Skin of body (tissue), 3 donors: Measurements from ENCODE around the gene RFC2. TPM values are rescaled to one million over a fixed set of nuclear protein-coding genes. Genes with fewer than 3 reads are reported as not detected.

ENCODE experiments used
- DNase-seq: peaks from one replicate; lab custom pipeline; 2025; lab: John Stamatoyannopoulos, UW
- small RNA-seq: library from RNA; depleted of rRNA; stranded (forward); fragments of <200 nt; gene quantifications from one replicate; pipeline ENCODE3, GENCODE V24; 2014; ENCODE audit warnings: low replicate concordance
- total RNA-seq: library from RNA; depleted of rRNA; stranded (reverse); fragments of >200 nt; gene quantifications from one replicate; pipeline ENCODE4 v1.2.3, GENCODE V29; 2014

RFC2 gene
- total RNA-seq, 1 donor from 2014 or later = 17.0 TPM

DNA sequence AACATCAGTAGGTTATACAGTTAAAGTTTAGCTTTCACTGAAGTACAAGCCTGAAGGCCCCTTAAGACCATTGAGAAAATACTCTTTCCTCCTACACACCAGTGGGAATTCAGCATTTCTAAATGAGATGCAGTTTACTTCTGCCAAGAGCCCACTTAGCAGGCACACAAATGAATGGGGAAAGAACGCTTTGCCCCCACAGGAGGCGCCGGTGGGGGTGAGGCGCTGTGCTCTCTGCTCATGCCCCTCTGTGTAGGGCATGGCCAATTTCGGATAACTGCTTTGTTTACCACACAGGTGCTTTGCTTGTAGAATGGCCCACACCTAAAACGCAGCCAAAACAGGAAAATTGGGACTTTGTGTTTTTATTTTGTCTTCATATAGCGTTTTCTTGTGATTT is 60.3 kb downstream of the RFC2 start:
- no peak for DNase-seq

- no peak for DNase-seq
These were observed 61.1 kb downstream of the RFC2 start for GRCh38 chr7:74193054-74193453.

DNA sequence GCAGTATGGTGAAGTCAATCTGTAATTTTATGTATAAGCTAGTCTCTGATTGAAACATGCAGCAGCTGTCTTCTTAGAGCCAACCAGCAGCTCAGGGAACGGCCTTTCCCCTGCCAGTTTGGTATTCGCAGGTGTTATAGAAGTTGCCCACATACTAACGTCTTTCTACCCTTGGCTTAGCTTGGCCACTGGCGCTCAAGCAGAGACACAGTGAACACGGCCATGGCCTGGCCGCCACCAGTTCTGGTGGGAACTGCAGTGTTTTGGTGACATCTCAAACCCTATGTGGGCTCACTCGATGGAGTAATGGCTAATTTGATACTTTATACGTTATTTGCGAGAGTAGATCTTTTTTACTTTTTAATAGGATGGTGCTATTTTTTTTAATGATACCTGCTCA is 63.0 kb downstream of the RFC2 start:
- no peak for DNase-seq

- DNase-seq = no peak
These were observed 63.9 kb downstream of the RFC2 start for GRCh38 chr7:74190259-74190658.

DNA sequence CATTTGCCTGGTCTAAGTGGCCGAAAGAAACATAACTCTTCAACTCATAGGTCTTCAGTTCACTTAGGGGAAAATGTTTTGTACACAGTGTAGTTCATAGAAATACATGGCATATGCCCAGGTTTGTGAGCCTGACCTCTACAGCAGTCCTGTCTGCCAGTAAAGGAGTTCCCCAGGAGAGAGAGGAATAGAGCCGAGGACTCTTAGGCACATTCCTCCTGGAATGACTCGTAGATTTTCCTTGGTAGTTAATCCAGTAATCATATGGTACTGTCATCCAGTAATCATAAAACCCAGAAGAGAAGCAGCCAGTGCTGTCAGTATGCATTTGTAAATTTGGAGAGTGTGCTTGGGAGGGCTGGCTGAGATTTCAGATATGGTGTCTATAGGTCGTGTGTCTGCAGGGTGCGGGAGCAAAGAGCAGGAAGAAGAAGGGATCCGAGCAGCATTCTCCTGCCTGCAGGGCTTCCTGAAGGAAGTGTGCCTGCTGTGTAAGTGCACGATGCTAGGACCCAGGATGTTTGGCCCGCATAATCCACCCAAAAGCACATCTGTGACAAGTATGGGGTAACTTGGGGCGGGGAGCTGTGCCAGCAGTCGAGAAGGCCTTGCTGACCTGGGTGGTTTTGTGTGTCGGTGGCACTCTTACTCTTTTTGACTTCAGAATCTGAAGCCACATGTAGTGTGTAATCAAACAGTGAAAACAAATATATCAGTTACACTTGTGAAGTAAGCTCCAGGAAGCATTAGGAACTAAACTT is 66.1 kb downstream of the RFC2 start:
- no peak for DNase-seq

DNA sequence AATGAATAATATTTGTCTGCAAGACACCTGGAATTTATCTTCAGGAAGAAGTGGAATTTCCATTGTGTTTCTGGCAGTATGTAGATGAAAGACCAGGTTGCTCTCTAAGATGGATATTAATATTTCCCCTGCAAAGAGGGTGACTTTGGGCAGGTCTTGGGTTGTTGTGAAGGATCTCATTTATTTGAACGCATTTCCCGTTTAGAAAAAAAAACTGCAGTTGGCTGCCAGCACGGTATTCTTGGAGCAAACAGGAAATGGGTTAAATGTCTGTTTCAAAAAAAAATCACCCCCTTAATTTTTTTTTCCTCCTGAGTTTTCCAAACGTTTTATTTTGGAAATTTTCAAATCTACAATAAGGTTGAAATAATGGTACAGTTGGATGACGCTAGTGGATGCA is 68.6 kb downstream of the RFC2 start:
- no peak for DNase-seq

GRCh38 chr7:74185016-74185415 is 69.2 kb downstream of the RFC2 start:
- DNase-seq = no peak

DNA sequence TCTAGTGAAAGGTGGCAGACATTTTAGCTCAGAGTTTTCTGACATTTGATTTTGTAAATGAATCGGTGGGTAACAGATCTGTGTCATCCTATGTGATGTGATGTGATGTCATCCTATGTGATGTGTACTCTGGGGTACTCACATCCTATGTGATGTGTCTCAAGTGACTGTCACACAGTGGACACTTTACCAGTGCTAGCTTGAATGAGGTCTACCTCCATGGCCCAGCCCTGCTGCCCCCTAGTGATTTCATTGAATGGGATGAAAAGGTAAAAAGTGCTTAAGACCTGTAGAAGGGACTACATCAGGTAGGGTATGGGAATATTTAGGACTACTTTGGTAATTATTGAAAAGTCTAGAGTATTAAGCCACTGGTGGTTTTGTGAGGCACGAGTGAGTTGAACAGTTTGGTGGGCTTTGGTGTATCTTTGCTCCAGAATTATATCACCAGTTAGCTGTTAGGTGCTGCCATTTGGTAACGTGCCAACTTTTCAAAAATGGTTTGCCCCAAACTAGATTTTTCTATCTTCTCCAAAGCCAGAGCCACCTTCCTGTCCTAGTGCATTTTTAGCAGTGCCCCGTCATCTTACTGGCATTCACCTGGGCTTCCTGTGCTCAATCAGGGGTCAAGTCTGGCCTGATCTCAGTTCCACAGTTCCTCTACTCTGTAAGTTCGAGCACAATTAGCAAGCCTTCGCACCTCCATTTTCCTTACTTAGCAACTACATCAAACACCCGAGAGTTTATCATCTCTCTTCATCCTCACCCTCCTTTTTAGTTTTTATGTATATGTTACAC is 70.3 kb downstream of the RFC2 start:
- no peak for DNase-seq

- no peak for DNase-seq
These were observed 71.1 kb downstream of the RFC2 start for GRCh38 chr7:74183142-74183541.

GRCh38 chr7:74182453-74183090 is 71.6 kb downstream of the RFC2 start:
- no peak for DNase-seq

- DNase-seq = no peak
These were observed 72.4 kb downstream of the RFC2 start for GRCh38 chr7:74181821-74182220.

Small RNA genes within 50 kb of the gene (small RNA-seq; reads per million reads assigned to genes)
- gene MIR590 = 4.8 reads per million, percentile 90 among the genes with 10 or more reads in this experiment

Other genes with a start within 250 kb of the RFC2 start
- 321 TPM for gene ELN, start 226.2 kb downstream of the RFC2 start, total RNA-seq
- gene LIMK1, start 170.6 kb downstream of the RFC2 start, total RNA-seq = 6.4 TPM
- gene EIF4H, start 80.0 kb downstream of the RFC2 start, total RNA-seq = 194 TPM
- 6.3 TPM for gene LAT2, start 44.4 kb downstream of the RFC2 start, total RNA-seq
- gene CLIP2, start 35.0 kb upstream of the RFC2 start, total RNA-seq = 19.3 TPM
- 18.1 TPM for gene GTF2IRD1, start 199.5 kb upstream of the RFC2 start, total RNA-seq